A673 (cell line): ENCODE data around the gene CPA2.

Experiments
- CTCF ChIP-seq: fragments of 300-800, 200-600 bp; sonication (generic); conservative IDR thresholded peaks from 2 replicates; pipeline ENCODE4 v1.5.1; 2017; ENCODE audit warnings: low read depth, mild to moderate bottlenecking, antibody characterized with exemption, low read length, moderate library complexity, mixed read lengths
- EZH2 ChIP-seq: fragments of 200-600 bp; sonication (generic); IDR thresholded peaks from 2 replicates; pipeline ENCODE4 v1.6.1; 2017; ENCODE audit warnings: borderline replicate concordance, low read depth, mild to moderate bottlenecking, mixed read lengths, antibody characterized with exemption, low read length; ENCODE audit not compliant: poor library complexity, severe bottlenecking

GRCh38 chr7:130273081-130273932, 6.6 kb downstream of the CPA2 start:
- TF ChIP-seq CTCF (no peak), EZH2 (no peak)
